GM18519 (cell line): ENCODE results near the gene ELN.

Experiments used
- ATAC-seq: cut with Tn5 transposase; IDR thresholded peaks from one replicate; pipeline ENCODE4 v1.9.1; 2021; ENCODE audit warnings: mild to moderate bottlenecking, moderate library complexity; ENCODE audit not compliant: unreplicated experiment, low FRiP score

ELN gene

DNA sequence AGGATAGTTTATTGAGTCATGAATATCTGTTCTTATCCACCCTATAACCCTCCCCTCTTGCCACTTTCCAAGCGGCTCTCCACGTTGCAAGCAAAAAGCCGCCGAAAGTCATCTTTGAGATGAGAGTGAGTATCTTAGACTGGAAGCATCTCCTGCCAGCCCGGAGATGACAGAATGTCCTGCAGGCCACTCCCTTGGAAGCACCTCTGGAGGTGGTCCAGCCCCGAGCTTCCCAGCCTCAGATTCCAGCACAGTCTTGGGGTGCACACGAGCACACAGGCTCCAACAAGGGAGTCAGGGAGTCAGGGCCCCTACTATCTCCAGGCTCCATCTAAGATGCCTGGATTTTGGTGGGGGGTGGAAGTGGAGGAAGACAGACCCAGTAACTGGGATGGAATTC lies 5.5 kb upstream of the ELN start:
- ATAC-seq, result no peak

DNA sequence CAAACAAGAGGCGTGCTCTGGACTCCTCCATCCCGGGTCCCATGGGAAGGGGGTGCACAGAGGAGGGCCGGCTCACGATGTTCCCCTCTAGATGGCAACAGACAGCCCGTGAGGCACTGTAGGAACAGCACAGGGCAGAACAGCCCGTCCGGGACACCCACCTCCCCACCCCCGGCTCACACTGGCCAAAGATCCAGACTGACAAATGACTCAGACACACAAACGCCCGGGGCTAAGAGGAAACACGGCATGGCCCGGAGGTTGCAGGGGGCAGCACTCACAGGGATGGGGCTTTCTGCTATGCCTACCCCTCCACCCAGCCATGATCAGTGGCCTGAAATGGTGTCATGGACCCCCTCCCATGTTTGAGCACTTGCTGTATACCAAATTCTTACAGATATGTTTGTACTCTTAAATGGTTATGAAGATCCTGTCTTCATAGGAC lies 4.9 kb upstream of the ELN start:
- no peak for ATAC-seq

DNA sequence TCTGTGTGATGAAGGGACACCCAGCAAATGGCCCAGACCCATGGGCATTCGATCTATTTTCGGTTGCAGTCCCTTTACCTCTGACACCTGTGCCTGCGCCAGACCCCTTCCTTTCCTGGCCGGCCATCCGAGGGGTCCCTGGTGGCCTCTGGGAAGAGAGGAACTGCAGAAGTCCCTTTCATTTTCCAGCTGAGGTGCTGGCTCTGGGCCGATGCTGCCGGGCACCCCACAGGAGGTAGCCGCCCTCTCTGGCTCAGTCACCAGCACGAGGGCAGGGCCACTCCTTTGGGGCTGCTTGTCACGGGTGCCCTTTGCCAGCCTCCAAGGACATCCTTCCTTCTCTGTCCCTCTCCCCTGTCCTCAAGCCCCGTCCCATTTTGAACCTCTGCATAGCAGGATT lies 4.2 kb upstream of the ELN start:
- ATAC-seq, result no peak

DNA sequence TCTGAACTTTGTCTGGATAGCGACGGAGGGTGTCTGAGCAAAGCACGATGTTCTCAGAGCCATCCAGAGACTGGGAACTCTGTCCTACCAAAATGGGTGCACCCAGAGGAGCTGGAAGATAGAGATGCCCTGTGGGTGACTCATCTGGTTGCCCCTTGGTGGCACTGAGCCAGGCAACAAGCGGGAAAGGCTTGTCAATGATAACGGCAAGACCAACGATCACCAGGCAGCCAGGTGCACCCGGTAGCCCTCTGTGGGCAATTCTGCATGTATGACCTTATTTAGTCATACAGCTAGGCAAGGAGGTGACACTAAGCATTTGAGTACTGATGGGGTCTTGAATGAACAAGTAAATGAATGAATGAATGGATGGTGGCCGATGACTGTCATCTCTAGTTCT lies 2.8 kb upstream of the ELN start:
- no peak for ATAC-seq

DNA sequence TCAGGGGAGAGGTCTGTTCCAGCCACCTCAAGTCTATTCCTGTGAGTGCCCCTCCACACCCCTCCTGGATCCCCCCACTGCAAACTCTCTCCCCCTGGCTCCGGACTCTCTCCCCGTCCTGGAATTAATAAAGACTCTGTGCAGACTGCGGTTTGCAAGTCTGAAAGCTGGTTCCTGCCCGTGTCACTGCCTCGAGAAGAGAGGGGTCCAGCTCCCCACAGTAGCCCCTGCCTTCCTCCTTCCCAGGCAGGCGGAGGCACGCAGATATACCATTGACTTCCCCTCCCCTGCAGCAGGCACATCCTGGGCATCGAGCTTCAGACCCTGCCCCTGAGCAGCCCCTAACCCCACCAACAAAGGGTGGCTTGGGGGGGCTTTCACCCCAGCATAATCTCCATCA lies 2.2 kb upstream of the ELN start:
- ATAC-seq, result no peak

DNA sequence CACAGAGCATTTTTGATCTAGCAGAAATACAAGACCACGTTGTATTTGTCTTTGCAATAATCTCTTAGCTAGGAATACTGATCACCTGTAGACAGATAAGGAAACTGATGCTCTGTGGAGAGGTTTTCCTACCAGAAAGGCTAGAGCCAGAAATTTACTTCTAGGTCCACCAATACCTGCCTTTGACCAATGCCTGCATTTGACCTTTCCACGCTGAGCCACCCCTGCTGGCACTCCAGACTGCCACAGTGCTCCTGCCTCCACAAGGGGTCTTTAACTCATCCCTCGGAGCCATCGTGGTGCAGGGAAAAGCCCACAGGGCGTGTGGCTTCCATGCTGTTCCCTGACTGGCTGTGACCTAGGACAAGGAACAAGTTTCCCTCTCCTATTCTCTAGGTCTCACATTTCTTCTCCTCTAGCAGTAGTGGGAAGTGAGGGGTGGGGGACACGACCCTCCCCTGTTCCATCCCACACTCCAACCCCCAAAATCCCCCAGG lies 1.5 kb upstream of the ELN start:
- ATAC-seq, result no peak

DNA sequence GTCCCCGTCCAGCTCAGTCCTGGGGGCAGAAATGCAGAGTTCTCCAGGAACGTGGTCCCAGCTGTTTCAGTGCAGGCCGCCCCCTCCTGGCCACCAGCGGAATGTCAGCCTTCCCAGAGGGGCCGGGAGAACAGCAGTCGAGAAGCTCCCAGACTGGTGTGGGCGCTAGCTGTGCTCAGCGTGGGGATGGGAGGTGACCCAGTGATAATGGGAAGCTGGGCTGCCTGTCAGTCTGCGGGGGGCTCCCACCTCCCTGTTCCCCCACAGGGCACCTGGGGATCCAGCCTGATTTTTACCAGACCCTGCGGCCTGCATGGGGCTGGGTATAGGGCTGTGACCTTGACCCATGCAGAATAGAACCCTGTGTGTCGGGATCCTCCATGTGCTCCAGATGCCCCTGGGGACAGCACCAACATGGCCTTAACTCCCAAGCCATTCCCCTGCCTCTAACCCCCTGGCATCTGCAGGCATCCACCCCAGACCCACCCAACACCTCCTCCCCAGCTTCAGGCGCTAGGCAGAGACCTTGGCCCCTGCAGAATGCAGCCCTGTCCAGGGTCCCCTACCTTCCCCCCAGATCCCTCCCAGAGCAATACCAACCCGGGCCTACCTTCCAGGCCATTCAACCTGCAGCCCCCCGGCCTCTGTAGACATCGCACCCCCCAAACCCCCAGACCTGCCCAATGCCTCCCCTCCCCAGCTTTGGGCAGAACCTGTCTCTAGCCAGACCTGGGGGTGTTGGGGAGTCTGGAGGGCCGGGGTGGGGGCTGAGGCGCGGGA lies 880 bp upstream of the ELN start:
- ATAC-seq, result no peak

DNA sequence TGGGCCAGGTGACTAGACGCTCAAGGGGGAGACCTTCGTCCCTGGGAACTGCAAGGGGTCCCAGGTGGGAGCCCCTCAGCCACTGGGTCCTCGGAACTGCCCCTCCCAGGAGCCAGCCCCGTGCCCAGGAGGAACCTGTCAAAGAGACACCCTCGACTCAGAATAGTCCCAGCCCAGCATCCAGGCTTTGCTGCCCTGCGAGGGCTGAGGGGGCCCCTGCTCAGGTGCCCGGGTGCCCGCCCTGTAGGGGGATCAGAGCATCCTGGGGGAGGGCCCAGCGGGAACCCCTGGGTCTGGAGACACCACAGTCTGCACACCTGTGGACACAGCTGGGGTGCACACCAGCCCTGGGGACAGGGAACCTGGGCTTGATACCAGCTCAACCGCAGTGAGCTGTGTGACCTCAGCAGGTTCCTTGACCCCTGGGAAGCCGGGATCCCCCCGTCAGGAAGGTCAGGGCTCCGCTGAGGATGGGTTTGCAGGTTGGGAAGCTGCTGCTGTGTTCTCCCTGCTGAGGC lies 407 bp downstream of the ELN start:
- no peak for ATAC-seq

DNA sequence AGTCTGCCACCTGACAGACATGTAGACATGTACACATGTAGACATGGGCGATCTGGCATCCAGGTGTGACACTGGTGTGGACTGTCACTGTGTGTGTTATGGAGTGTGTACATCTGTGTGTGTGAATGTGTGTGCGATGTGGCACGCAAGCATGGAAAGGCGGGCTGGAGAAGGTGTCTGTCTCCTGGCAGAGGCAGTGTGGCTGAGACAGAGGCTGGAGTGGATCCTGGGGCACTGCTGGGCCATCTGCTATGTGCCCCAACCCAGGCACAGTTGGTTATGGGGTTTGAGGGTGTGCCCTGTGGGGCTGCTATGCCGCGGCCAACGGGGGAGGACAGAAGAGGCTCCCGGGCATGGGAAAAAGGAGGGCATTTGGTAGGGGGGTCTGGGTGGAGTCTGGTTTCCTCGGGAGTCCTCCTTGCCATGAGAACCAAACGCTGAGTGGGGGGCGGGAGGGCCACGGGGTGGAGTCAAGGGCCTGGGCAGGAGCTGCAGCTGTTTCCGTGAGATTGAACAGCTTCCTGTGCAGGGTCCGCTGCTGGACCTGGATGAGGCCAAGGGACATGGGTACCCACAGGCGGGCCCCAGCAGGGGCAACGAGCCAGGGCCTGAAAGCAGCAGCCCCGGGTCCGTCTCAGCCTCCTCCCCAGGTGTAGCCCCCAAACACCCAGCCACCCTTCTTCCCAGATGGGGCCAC lies 1.3 kb downstream of the ELN start:
- ATAC-seq, result no peak

DNA sequence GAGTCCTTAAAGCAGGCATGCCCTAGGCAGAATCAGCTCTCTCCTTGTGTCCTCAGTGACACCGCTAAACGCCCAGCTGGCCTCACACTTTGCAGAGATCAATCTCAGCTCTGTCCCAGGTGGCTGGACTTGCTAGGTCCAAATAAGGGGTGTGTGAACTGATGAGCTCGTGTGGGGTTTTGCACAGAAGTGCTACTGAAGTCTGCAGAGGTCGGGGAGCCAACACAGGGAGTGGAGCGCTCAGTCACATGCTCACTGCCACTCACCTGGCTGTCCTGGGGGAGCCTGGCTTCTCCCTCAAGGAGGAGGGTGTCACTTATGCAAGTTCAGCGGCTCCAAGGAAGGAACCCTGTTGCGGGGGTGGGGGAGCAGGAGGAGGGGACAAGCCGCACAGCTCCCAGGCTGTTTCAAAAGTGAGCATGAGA lies 2.0 kb downstream of the ELN start:
- no peak for ATAC-seq

DNA sequence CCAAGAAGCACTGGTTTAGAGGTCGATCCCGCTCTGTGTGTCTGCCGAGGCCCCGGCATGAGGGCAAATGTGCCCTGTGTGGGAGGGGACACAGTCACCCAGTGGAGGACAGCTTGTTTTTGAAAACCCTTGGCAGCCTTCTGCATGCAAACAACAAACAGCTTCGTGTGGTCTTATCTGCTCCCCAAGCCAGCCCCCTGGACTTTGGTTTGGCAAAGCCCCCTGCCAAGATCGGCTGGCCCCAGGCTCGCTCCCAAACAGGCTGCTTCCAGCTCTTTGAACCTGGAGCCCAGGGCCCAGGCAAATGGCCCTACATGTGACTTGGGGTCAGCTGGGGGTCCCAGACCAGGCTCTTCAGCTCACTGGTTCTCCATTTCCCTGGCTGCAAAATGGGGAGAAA lies 2.9 kb downstream of the ELN start:
- ATAC-seq, result no peak

DNA sequence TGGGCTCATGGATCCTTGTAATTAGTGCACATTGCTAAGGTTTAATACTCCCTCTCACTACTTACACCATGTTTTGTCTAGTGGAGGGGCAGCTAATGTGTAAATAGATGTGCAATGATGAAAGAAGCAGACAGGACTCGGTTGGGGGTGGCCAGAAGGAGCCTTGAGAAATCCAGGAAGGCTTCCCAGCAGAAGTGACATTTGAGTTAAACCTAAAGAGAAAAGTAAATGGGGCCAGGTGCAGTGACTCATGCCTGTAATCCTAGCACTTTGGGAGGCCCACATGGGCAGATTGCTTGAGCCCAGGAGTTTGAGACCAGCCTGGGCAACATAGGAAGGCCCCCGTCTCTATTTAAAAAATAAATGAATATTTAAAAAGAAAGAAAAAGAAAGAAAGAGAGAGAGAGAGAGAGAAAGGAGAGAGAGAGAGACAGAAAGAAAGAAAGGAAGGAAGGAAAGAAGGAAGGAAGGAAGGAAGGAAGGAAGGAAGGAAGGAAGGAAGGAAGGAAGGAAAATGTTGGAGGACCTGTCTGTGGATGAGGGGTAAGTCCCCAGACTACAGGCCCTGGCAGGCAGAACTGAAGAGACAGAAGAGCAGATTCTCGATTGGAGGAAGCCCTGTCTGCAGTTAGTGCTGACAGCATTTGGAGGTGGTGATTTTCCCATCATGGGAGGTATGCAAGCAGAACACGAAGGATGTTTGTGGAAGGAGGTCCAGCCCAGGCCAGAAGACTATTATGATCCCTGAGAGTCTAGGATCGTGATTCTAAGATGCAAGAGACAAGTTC lies 3.6 kb downstream of the ELN start:
- ATAC-seq, result no peak

DNA sequence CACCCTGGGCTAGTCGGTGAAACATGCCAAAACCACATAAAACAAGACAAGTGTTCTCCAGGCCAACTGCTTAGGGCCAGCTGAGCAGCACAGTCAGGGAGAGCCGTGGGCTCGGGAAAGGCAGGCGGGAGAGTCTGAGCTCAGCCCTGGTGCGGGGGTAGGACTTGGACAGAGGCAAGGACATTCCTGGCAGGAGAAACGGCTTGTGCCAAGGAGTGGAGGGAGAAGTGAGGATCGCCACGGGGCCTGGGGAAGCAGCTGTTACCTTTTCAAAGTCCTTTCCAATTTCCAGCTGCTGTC lies 4.2 kb downstream of the ELN start:
- no peak for ATAC-seq

DNA sequence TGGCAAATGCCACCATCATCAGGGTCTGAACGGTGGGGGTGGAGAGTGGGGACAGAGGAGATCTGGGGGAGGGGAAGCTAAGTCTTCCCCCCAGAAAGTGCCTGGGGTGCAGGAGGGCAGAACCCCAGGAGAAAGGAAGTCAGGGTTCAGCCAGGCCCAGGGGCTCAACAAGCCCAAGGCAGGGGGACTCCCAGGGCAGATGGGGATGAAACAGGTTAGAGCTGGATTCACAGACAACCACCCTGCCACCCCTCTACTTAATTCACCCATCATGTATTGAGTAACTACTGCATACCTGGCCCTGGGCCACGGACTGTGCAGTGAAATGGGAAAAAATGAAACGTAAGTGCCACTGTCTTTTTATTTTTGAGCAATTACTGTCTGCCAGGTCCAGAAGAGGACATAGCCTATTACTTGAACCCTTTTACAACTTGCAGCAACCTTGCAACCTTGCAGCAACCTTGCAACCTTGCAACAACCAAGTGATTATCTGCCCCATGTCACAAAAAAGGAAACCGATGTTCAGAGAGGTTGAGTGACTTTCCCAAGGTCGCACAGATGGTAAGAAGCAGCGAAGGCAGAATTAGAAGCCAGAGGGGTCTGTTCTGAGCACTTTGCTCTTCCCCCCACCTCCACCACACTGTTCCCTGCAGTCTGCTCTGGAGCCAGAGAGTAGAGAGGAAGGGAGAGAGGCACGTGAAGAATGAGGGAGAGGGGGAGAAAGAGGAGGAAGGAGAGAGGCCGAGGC lies 4.8 kb downstream of the ELN start:
- no peak for ATAC-seq

DNA sequence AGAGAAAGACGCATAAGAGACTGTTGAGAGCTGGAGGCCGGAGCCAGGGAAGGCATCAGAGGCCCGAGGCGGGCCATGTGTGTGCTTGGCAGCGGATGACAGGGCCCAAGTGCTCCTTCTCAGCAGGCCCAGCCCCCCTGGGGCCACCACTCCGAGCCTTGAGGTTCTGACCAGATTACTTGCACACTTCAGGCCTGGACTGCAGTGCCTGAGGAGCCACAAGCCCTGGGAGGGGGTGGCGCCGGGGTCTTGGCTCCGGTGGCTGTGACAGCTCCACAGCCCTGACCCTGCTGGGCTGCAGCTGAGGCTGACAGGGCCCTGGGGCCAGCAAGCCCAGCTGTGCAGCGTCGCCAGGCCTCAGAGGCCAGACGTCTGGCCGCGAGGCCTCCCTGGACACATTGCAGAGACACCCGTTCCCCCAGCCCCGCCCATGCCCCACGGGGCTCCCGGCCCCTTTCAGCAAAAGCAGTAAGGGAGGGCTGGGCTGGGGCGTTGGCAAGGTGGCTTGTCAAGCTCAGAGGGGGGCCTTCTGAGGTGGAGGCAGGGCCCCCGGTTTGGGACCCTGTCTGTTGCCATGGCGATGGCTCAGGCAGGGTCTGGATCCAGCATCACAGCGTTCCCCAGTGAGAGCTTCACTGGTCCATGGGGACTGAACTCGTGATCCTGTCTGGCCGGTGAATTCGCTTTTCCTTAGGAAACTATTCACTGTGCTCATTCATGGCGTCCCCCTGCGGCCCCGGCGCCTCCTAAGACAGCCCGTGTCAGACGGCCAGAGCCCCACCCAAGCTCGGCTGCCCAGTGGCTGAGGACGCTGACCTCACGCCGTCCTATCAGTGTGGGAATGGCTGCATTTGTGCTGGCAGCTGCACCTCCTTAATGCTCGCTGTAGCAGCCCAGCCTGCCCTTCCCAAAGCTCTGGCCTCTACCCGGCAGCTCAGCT lies 5.7 kb downstream of the ELN start:
- ATAC-seq, result no peak

DNA sequence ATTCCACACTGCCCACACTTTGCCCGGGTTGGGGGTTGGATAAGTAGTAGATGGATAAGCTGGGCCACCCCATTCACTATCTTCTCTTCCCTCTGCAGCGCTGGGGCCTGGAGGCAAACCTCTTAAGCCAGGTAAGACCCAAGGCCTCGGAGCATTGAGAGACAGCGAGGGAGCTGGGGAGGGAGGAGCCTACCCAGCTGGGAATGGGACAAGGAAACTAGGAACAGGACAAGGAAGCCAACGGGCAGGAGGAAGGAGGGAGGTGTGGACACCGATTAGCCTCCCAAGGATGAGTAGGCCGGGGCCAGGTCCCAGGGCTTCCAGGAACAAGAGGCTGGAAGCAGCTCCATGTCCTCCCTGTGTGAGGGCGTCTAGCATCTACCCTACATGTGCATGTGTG lies 9.6 kb downstream of the ELN start:
- no peak for ATAC-seq

DNA sequence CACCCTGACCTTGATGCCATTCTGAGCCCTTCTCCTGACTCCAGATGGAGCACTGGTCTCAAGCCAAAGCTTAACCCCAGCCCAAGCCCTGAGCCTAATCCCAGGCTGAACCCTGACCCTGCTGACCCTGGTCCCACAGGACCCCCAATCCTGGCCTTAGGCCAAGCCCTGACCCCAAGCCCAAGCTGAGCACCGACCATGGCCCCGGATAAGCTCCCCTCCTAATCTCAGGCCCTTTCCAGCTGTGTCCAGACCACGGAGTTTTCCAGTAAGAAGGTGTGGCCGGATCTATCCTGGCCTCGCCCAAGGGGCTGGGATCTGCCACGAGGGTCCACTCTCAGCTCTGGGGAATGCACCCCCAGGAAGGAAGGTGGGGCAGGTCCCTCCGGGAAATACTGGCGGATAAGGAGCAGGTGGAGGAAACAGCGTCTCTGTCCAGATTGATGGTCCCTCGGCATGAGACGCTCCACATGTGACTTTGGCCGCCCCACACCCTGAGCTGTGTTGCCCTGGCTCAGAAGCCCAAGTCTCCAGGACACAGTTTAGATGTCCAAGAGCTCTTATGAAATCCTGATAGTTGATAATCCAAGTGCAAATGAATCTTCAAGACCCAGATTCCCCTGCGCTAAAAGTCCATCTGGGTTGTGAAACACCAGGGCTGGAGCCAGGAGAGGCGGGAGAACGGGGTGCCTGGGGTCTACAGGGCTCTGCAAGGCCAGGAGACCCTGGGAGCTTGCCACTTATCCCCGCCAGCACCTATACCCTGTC lies 10.4 kb downstream of the ELN start:
- ATAC-seq, result no peak

DNA sequence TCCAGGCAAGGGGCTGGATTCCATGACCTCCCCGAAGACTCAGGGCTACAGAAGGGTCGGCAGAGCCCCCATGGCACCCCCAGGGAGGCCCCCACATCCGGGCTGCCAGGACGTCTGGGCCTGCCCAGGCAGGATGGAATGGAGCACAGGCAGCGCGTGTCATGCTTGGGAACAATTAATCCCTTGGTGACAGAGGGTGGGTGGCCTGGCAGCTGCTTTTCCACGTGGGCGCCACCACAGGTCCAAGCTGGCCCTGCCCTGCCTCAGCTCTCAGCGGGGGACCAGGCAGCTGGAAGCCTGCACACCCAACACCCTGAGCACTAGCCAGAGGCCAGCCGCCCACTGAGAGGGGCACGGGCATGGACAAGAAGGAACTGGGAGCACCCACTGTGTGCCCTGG lies 11.4 kb downstream of the ELN start:
- ATAC-seq, result no peak
